ENCODE data around the gene SPATC1L. TPM values are rescaled to one million over a fixed set of nuclear protein-coding genes. Genes with fewer than 3 reads are reported as not detected.
"Not testable (repeated sequence)": the region's sequence is repeated elsewhere in the genome, so short reads cannot be mapped to it uniquely, and the experiment has no call there.

The SPATC1L gene
- total RNA-seq, 2 experiments from 2014 or later: 8.0 to 9.8 TPM

GRCh38 chr21:46151261-46151988 is 32.8 kb downstream of the SPATC1L start:
- Mint-ChIP-seq H3K4me1 (ENCODE audit: low read depth) (peaks cover 2% of the 10 kb centered on the region), H3K9me3 (no peaks in the 10 kb centered on the region), H3K27me3 (ENCODE audit: low read depth) (no peaks in the 10 kb centered on the region), H3K4me3 (no peak overlapping the region), H3K36me3 (ENCODE audit: low read depth) (no peaks in the 10 kb centered on the region), H3K27ac (no peak overlapping the region)
- intact Hi-C loops (cut with micrococcal nuclease): no loop called here
- CTCF ChIA-PET: no interaction called here
- no peak for DNase-seq

GRCh38 chr21:46150491-46151121 is 33.7 kb downstream of the SPATC1L start:
- DNase-seq: peak; percentile 3
- Mint-ChIP-seq H3K9me3 (no peaks in the 10 kb centered on the region), H3K4me1 (ENCODE audit: low read depth) (peaks cover 2% of the 10 kb centered on the region), H3K27me3 (ENCODE audit: low read depth) (no peaks in the 10 kb centered on the region), H3K27ac (no peak overlapping the region), H3K4me3 (no peak overlapping the region), H3K36me3 (ENCODE audit: low read depth) (no peaks in the 10 kb centered on the region)
- CTCF ChIA-PET: no interaction called here
- intact Hi-C loops (cut with micrococcal nuclease): no loop called here

- intact Hi-C loops (cut with micrococcal nuclease): no loop called here
- Mint-ChIP-seq H3K27ac (no peak overlapping the region), H3K36me3 (ENCODE audit: low read depth) (no peaks in the 10 kb centered on the region), H3K4me1 (ENCODE audit: low read depth) (peaks cover 2% of the 10 kb centered on the region), H3K9me3 (no peaks in the 10 kb centered on the region), H3K4me3 (no peak overlapping the region), H3K27me3 (ENCODE audit: low read depth) (no peaks in the 10 kb centered on the region)
- DNase-seq: peak; percentile 2
- CTCF ChIA-PET: interaction anchor here (0.7 kb wide), 1 partner anchor 181 kb away, joined by 3 read pairs; no protein-coding TSS in a partner anchor
Measured at GRCh38 chr21:46150073-46150472, 34.2 kb downstream of the SPATC1L start.

GRCh38 chr21:46149205-46149901 is 34.9 kb downstream of the SPATC1L start:
- no peak for DNase-seq
- Mint-ChIP-seq H3K27ac (no peak overlapping the region), H3K4me1 (ENCODE audit: low read depth) (peaks cover 5% of the 10 kb centered on the region), H3K36me3 (ENCODE audit: low read depth) (no peaks in the 10 kb centered on the region), H3K4me3 (no peak overlapping the region), H3K9me3 (no peaks in the 10 kb centered on the region), H3K27me3 (ENCODE audit: low read depth) (no peaks in the 10 kb centered on the region)
- intact Hi-C loops (cut with micrococcal nuclease): no loop called here
- CTCF ChIA-PET: interaction anchor here (0.7 kb wide), 2 partner anchors 182 to 706 kb away, joined by 3 read pairs; no protein-coding TSS in a partner anchor

- no peaks in the 10 kb centered on the region for H3K9me3 Mint-ChIP-seq
- peaks cover 13% of the 10 kb centered on the region for H3K4me1 Mint-ChIP-seq (ENCODE audit: low read depth)
- DNase-seq: no peak
- H3K27me3 Mint-ChIP-seq (ENCODE audit: low read depth): no peaks in the 10 kb centered on the region
- intact Hi-C loops (cut with micrococcal nuclease): no loop called here
- H3K36me3 Mint-ChIP-seq (ENCODE audit: low read depth): no peaks in the 10 kb centered on the region
- H3K27ac Mint-ChIP-seq: no peak overlapping the region
- no peak overlapping the region for H3K4me3 Mint-ChIP-seq
- CTCF ChIA-PET: no interaction called here
Measured at GRCh38 chr21:46148106-46148505, 36.2 kb downstream of the SPATC1L start.

GRCh38 chr21:46147429-46147828 is 36.8 kb downstream of the SPATC1L start:
- H3K9me3 Mint-ChIP-seq; H3K27ac Mint-ChIP-seq; H3K36me3 Mint-ChIP-seq (ENCODE audit: low read depth); CTCF ChIA-PET; H3K27me3 Mint-ChIP-seq (ENCODE audit: low read depth); H3K4me3 Mint-ChIP-seq: not testable (repeated sequence)
- intact Hi-C loops (cut with micrococcal nuclease): loop anchor here (1.0 kb wide), 1 partner anchor 138 kb away; the partner anchor contains the start of gene MCM3AP
- peak; percentile 77 for DNase-seq
- peaks cover 13% of the 10 kb centered on the region for H3K4me1 Mint-ChIP-seq (ENCODE audit: low read depth)

GRCh38 chr21:46146856-46147255 is 37.4 kb downstream of the SPATC1L start:
- no peaks in the 10 kb centered on the region for H3K27me3 Mint-ChIP-seq (ENCODE audit: low read depth)
- peaks cover 13% of the 10 kb centered on the region for H3K4me1 Mint-ChIP-seq (ENCODE audit: low read depth)
- no peaks in the 10 kb centered on the region for H3K36me3 Mint-ChIP-seq (ENCODE audit: low read depth)
- no peak overlapping the region for H3K4me3 Mint-ChIP-seq
- intact Hi-C loops (cut with micrococcal nuclease): loop anchor here (1.0 kb wide), 1 partner anchor 138 kb away; the partner anchor contains the start of gene MCM3AP
- no peak overlapping the region for H3K27ac Mint-ChIP-seq
- no peaks in the 10 kb centered on the region for H3K9me3 Mint-ChIP-seq
- CTCF ChIA-PET: no interaction called here
- no peak for DNase-seq

- Mint-ChIP-seq H3K9me3 (no peaks in the 10 kb centered on the region), H3K27ac (no peak overlapping the region), H3K4me3 (no peak overlapping the region), H3K36me3 (ENCODE audit: low read depth) (no peaks in the 10 kb centered on the region), H3K4me1 (ENCODE audit: low read depth) (peaks cover 13% of the 10 kb centered on the region), H3K27me3 (ENCODE audit: low read depth) (no peaks in the 10 kb centered on the region)
- no peak for DNase-seq
- CTCF ChIA-PET: no interaction called here
- intact Hi-C loops (cut with micrococcal nuclease): loop anchor here (2.0 kb wide), 2 partner anchors 39 to 313 kb away; partner anchors contain the start of genes DIP2A and SPATC1L
Measured at GRCh38 chr21:46145840-46146691, 38.2 kb downstream of the SPATC1L start.

- CTCF ChIA-PET: no interaction called here
- no peaks in the 10 kb centered on the region for H3K27me3 Mint-ChIP-seq (ENCODE audit: low read depth)
- no peak for DNase-seq
- H3K4me3 Mint-ChIP-seq: no peak overlapping the region
- intact Hi-C loops (cut with micrococcal nuclease): loop anchor here (2.0 kb wide), 2 partner anchors 40 to 314 kb away; partner anchors contain the start of genes DIP2A and SPATC1L
- no peak overlapping the region for H3K27ac Mint-ChIP-seq
- H3K36me3 Mint-ChIP-seq (ENCODE audit: low read depth): no peaks in the 10 kb centered on the region
- H3K9me3 Mint-ChIP-seq: no peaks in the 10 kb centered on the region
- H3K4me1 Mint-ChIP-seq (ENCODE audit: low read depth): peaks cover 13% of the 10 kb centered on the region
Measured at GRCh38 chr21:46145159-46145839, 39.0 kb downstream of the SPATC1L start.

- Mint-ChIP-seq H3K27ac (peak overlapping the region; percentile 76), H3K27me3 (ENCODE audit: low read depth) (no peaks in the 10 kb centered on the region), H3K4me1 (ENCODE audit: low read depth) (peaks cover 13% of the 10 kb centered on the region), H3K4me3 (no peak overlapping the region), H3K9me3 (no peaks in the 10 kb centered on the region), H3K36me3 (ENCODE audit: low read depth) (no peaks in the 10 kb centered on the region)
- intact Hi-C loops (cut with micrococcal nuclease): loop anchor here (1.0 to 2.0 kb wide), 7 partner anchors 40 to 314 kb away; partner anchors contain the start of genes COL6A2, DIP2A, PCNT and SPATC1L
- no peak for DNase-seq
- CTCF ChIA-PET: interaction anchor here (0.7 to 2.2 kb wide), 6 partner anchors 8 to 174 kb away, joined by 3 to 11 read pairs (median 4); no protein-coding TSS in a partner anchor
Measured at GRCh38 chr21:46144464-46145070, 39.7 kb downstream of the SPATC1L start.

All from activated naive CD4-positive, alpha-beta T cell treated with anti-CD3 and anti-CD28 coated beads for 36 hours (primary cell).